Measurements from ENCODE around the gene NECTIN2. TPM values are rescaled to one million over a fixed set of nuclear protein-coding genes. Genes with fewer than 3 reads are reported as not detected.
"Not testable (repeated sequence)": the region's sequence is repeated elsewhere in the genome, so short reads cannot be mapped to it uniquely, and the experiment has no call there.

NECTIN2 gene
- total RNA-seq, 1 donor from 2014 or later = 0.35 TPM

DNA sequence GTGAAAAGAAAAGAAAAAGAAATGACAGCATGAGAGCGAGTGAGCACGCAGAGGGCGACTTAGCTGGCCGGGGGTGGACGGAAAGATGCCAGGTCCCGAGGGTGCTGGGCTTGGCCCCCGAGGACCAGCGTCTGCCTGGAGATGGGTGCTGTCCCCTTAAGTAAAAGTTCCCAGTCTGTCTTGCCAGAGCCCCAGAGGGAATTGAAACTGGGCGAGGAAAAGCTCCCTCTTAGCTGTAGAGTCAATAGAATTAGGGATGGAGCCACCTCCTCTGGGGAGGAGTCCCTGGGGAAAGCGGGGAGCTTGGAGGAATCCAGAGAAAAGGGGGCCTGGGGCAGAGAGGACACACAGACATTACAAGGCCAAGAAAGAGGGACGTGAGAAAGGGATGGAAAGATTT is 23.9 kb upstream of the NECTIN2 start:
- intact Hi-C loops (cut with micrococcal nuclease) = no loop called here

GRCh38 chr19:44822670-44823372 is 23.3 kb upstream of the NECTIN2 start:
- POLR2A ChIA-PET = no interaction called here
- no peaks in the 10 kb centered on the region for H3K4me1 Mint-ChIP-seq
- CTCF ChIA-PET = no interaction called here

More for the DNA sequence above, 23.9 kb upstream of the NECTIN2 start:
- Mint-ChIP-seq H3K4me3 (no peak overlapping the region), H3K9me3 (no peaks in the 10 kb centered on the region), H3K4me1 (no peaks in the 10 kb centered on the region), H3K27ac (no peak overlapping the region), H3K36me3 (ENCODE audit: low read depth) (no peaks in the 10 kb centered on the region), H3K27me3 (peaks cover 13% of the 10 kb centered on the region)
- ATAC-seq (ENCODE audit: low read depth) (no peak), DNase-seq (no peak)
- TF ChIP-seq, protein P1, sequence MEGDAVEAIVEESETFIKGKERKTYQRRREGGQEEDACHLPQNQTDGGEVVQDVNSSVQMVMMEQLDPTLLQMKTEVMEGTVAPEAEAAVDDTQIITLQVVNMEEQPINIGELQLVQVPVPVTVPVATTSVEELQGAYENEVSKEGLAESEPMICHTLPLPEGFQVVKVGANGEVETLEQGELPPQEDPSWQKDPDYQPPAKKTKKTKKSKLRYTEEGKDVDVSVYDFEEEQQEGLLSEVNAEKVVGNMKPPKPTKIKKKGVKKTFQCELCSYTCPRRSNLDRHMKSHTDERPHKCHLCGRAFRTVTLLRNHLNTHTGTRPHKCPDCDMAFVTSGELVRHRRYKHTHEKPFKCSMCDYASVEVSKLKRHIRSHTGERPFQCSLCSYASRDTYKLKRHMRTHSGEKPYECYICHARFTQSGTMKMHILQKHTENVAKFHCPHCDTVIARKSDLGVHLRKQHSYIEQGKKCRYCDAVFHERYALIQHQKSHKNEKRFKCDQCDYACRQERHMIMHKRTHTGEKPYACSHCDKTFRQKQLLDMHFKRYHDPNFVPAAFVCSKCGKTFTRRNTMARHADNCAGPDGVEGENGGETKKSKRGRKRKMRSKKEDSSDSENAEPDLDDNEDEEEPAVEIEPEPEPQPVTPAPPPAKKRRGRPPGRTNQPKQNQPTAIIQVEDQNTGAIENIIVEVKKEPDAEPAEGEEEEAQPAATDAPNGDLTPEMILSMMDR (IDR thresholded peaks at IDR 0.05) = no peak
- CTCF ChIA-PET = interaction anchor here (0.6 kb wide), 1 partner anchor 39 kb away, joined by 3 read pairs; no protein-coding TSS in a partner anchor
- POLR2A ChIA-PET = no interaction called here

GRCh38 chr19:44823373-44823698 is 22.8 kb upstream of the NECTIN2 start:
- Mint-ChIP-seq H3K27ac (no peak overlapping the region), H3K27me3 (peaks cover 15% of the 10 kb centered on the region), H3K9me3 (no peaks in the 10 kb centered on the region), H3K36me3 (ENCODE audit: low read depth) (no peaks in the 10 kb centered on the region), H3K4me1 (no peaks in the 10 kb centered on the region), H3K4me3 (no peak overlapping the region)
- intact Hi-C loops (cut with micrococcal nuclease) = no loop called here
- POLR2A ChIA-PET = no interaction called here
- TF ChIP-seq, protein P1 (IDR thresholded peaks at IDR 0.05) = no peak
- CTCF ChIA-PET = no interaction called here
- ATAC-seq (ENCODE audit: low read depth) (no peak), DNase-seq (no peak)

More at GRCh38 chr19:44822670-44823372, 23.3 kb upstream of the NECTIN2 start:
- Mint-ChIP-seq H3K27me3 (peaks cover 15% of the 10 kb centered on the region), H3K4me3 (no peak overlapping the region), H3K36me3 (ENCODE audit: low read depth) (no peaks in the 10 kb centered on the region), H3K27ac (no peak overlapping the region), H3K9me3 (no peaks in the 10 kb centered on the region)
- ATAC-seq (ENCODE audit: low read depth) = no peak
- intact Hi-C loops (cut with micrococcal nuclease) = no loop called here
- DNase-seq = no peak
- TF ChIP-seq, protein P1 (IDR thresholded peaks at IDR 0.05) = no peak

- ATAC-seq (ENCODE audit: low read depth) (no peak), DNase-seq (no peak)
- H3K4me1 Mint-ChIP-seq = no peaks in the 10 kb centered on the region
- CTCF ChIA-PET = no interaction called here
- no peaks in the 10 kb centered on the region for H3K36me3 Mint-ChIP-seq (ENCODE audit: low read depth)
- peaks cover 11% of the 10 kb centered on the region for H3K27me3 Mint-ChIP-seq
- TF ChIP-seq, protein P1 (IDR thresholded peaks at IDR 0.05) = no peak
- H3K4me3 Mint-ChIP-seq = no peak overlapping the region
- no peaks in the 10 kb centered on the region for H3K9me3 Mint-ChIP-seq
- no peak overlapping the region for H3K27ac Mint-ChIP-seq
- POLR2A ChIA-PET = no interaction called here
- intact Hi-C loops (cut with micrococcal nuclease) = no loop called here
Measured at GRCh38 chr19:44824761-44825160, 21.3 kb upstream of the NECTIN2 start.

DNA sequence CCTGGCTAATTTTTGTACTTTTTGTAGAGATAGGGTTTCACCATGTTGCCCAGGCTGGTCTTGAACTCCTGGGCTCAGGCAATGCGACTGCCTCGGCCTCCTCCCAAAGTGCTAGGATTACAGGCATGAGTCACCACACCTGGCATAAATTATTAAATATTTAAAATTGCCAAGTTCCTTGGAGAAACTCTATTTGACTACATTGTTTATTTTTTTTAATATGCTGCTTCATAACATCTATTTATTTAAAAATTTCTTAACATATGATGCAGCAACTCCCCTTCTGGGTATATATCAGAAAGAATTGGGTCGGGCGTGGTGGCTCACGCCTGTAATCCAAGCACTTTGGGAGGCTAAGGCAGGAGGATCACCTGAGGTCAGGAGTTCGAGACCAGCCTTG is 13.2 kb upstream of the NECTIN2 start:
- DNase-seq; H3K4me3 Mint-ChIP-seq; H3K27ac Mint-ChIP-seq; H3K4me1 Mint-ChIP-seq; intact Hi-C loops (cut with micrococcal nuclease); H3K27me3 Mint-ChIP-seq; ATAC-seq (ENCODE audit: low read depth); CTCF ChIA-PET; H3K36me3 Mint-ChIP-seq (ENCODE audit: low read depth); H3K9me3 Mint-ChIP-seq: not testable (repeated sequence)
- POLR2A ChIA-PET = interaction anchor here (0.6 kb wide), 1 partner anchor 115 kb away, joined by 5 read pairs; no protein-coding TSS in a partner anchor

- H3K4me1 Mint-ChIP-seq; H3K36me3 Mint-ChIP-seq (ENCODE audit: low read depth); CTCF ChIA-PET; intact Hi-C loops (cut with micrococcal nuclease); ATAC-seq (ENCODE audit: low read depth); H3K27ac Mint-ChIP-seq; H3K9me3 Mint-ChIP-seq; POLR2A ChIA-PET; DNase-seq; H3K4me3 Mint-ChIP-seq: not testable (repeated sequence)
- H3K27me3 Mint-ChIP-seq = peaks cover 11% of the 10 kb centered on the region
Measured at GRCh38 chr19:44834399-44834798, 11.7 kb upstream of the NECTIN2 start.

Data from activated B cell treated with CpG ODN at 0.5 μM for 24 hours (primary cell).